Measurements from ENCODE around the gene ST14. TPM values are rescaled to one million over a fixed set of nuclear protein-coding genes. Genes with fewer than 3 reads are reported as not detected.
A peak's percentile ranks its signal among the peaks of the same experiment; 100 is the strongest.

ST14 gene
- total RNA-seq, 1 experiment from 2014 or later = 33.9 TPM

GRCh38 chr11:130148796-130149326 is 10.7 kb upstream of the ST14 start:
- no peak for ATAC-seq
- CTCF ChIA-PET = no interaction called here
- no peaks in the 10 kb centered on the region for H3K9me3 Mint-ChIP-seq
- POLR2A ChIA-PET = no interaction called here
- peaks cover 22% of the 10 kb centered on the region for H3K36me3 Mint-ChIP-seq
- no peak overlapping the region for H3K27ac Mint-ChIP-seq
- no peaks in the 10 kb centered on the region for H3K27me3 Mint-ChIP-seq (ENCODE audit: low read depth)
- peaks cover 26% of the 10 kb centered on the region for H3K4me1 Mint-ChIP-seq
- no peak overlapping the region for H3K4me3 Mint-ChIP-seq
- no peak for DNase-seq (ENCODE audit: low spot score)
- TF ChIP-seq NR2C2 (CRISPR knock-in tag; IDR thresholded peaks at IDR 0.05) = no peak
- TF ChIP-seq ZNF671 (CRISPR knock-in tag; IDR thresholded peaks at IDR 0.05) = no peak

- ATAC-seq (no peak), DNase-seq (ENCODE audit: low spot score) (no peak)
- ChIA-PET POLR2A (no interaction called here), CTCF (interaction anchor here (0.9 to 1.3 kb wide), 2 partner anchors 13 to 28 kb away, joined by 3 read pairs; no protein-coding TSS in a partner anchor)
- Mint-ChIP-seq H3K27ac (0 out of 2 replicates have a peak overlapping the region, but pooled peaks have one; percentile 3), H3K36me3 (peaks cover 7% of the 10 kb centered on the region), H3K27me3 (ENCODE audit: low read depth) (no peaks in the 10 kb centered on the region), H3K9me3 (no peaks in the 10 kb centered on the region), H3K4me3 (no peak overlapping the region), H3K4me1 (peaks cover 22% of the 10 kb centered on the region)
- no peak for TF ChIP-seq NR3C1 (CRISPR knock-in tag; conservative IDR thresholded peaks at IDR 0.05; ENCODE audit: low read depth)
Measured at GRCh38 chr11:130150790-130151189, 8.8 kb upstream of the ST14 start.

- H3K36me3 Mint-ChIP-seq = peaks cover 7% of the 10 kb centered on the region
- H3K9me3 Mint-ChIP-seq = no peaks in the 10 kb centered on the region
- H3K4me3 Mint-ChIP-seq = no peak overlapping the region
- DNase-seq (ENCODE audit: low spot score) (no peak), ATAC-seq (no peak)
- H3K27ac Mint-ChIP-seq = no peak overlapping the region
- peaks cover 18% of the 10 kb centered on the region for H3K4me1 Mint-ChIP-seq
- CTCF ChIA-PET = interaction anchor here (0.9 to 1.3 kb wide), 2 partner anchors 13 to 27 kb away, joined by 3 read pairs; no protein-coding TSS in a partner anchor
- TF ChIP-seq ZNF219 (CRISPR knock-in tag; IDR thresholded peaks at IDR 0.05; ENCODE audit: borderline replicate concordance) (no peak), MYBL2 (CRISPR knock-in tag; IDR thresholded peaks at IDR 0.05) (no peak), ZNF416 (CRISPR knock-in tag; IDR thresholded peaks at IDR 0.05) (no peak), HMGXB4 (CRISPR knock-in tag; IDR thresholded peaks at IDR 0.05) (no peak), JUN (CRISPR knock-in tag; IDR thresholded peaks at IDR 0.05) (no peak), ZNF121 (CRISPR knock-in tag; IDR thresholded peaks at IDR 0.05) (no peak), NR3C1 (CRISPR knock-in tag; conservative IDR thresholded peaks at IDR 0.05; ENCODE audit: low read depth) (no peak), NR2C2 (CRISPR knock-in tag; IDR thresholded peaks at IDR 0.05) (no peak), CTCF (IDR thresholded peaks at IDR 0.05) (no peak), ELF4 (CRISPR knock-in tag; IDR thresholded peaks at IDR 0.05; ENCODE audit: low read depth) (no peak)
- POLR2A ChIA-PET = no interaction called here
- H3K27me3 Mint-ChIP-seq (ENCODE audit: low read depth) = no peaks in the 10 kb centered on the region
Measured at GRCh38 chr11:130151196-130151595, 8.4 kb upstream of the ST14 start.

GRCh38 chr11:130156108-130157022 is 3.2 kb upstream of the ST14 start:
- TF ChIP-seq FOXP1 (CRISPR knock-in tag; IDR thresholded peaks at IDR 0.05; ENCODE audit: borderline replicate concordance) = no peak
- TF ChIP-seq CREM (CRISPR knock-in tag; IDR thresholded peaks at IDR 0.05) = no peak
- TF ChIP-seq SMAD3 (CRISPR knock-in tag; IDR thresholded peaks at IDR 0.05; ENCODE audit: borderline replicate concordance) = no peak
- no peak for TF ChIP-seq IRF1 (CRISPR knock-in tag; IDR thresholded peaks at IDR 0.05)
- TF ChIP-seq CTCF (IDR thresholded peaks at IDR 0.05) = no peak
- no peak overlapping the region for H3K27ac Mint-ChIP-seq
- ATAC-seq (no peak), DNase-seq (ENCODE audit: low spot score) (no peak)
- H3K36me3 Mint-ChIP-seq = no peaks in the 10 kb centered on the region
- ChIA-PET POLR2A (no interaction called here), CTCF (interaction anchor here (0.6 to 2.2 kb wide), 4 partner anchors 10 to 1379 kb away, joined by 3 to 17 read pairs (median 3); no protein-coding TSS in a partner anchor)
- H3K4me1 Mint-ChIP-seq = peaks cover 38% of the 10 kb centered on the region
- H3K4me3 Mint-ChIP-seq = no peak overlapping the region
- H3K27me3 Mint-ChIP-seq (ENCODE audit: low read depth) = peaks cover 37% of the 10 kb centered on the region
- H3K9me3 Mint-ChIP-seq = no peaks in the 10 kb centered on the region
